Fibroblast of skin of right biceps (primary cell): ENCODE measurements around the gene SLC17A7.
"Not testable (repeated sequence)": the region's sequence is repeated elsewhere in the genome, so short reads cannot be mapped to it uniquely, and the experiment has no call there.

Experiments used
- DNase-seq: peaks from one replicate; pipeline ENCODE4 v3.0.0-alpha.2; 2013

SLC17A7 gene

GRCh38 chr19:49469828-49470614, 28.7 kb upstream of the SLC17A7 start:
- no peak for DNase-seq

GRCh38 chr19:49468746-49469447, 27.6 kb upstream of the SLC17A7 start:
- peak; percentile 56 for DNase-seq

GRCh38 chr19:49468199-49468598, 26.9 kb upstream of the SLC17A7 start:
- no peak for DNase-seq

GRCh38 chr19:49465371-49465770, 24.0 kb upstream of the SLC17A7 start:
- DNase-seq = no peak

GRCh38 chr19:49463960-49464740, 22.8 kb upstream of the SLC17A7 start:
- DNase-seq = no peak

GRCh38 chr19:49462492-49462891, 21.2 kb upstream of the SLC17A7 start:
- no peak for DNase-seq

- no peak for DNase-seq
Measured at GRCh38 chr19:49461656-49462055, 20.3 kb upstream of the SLC17A7 start.

GRCh38 chr19:49461130-49461529, 19.8 kb upstream of the SLC17A7 start:
- not testable (repeated sequence) for DNase-seq

- DNase-seq = no peak
Measured at GRCh38 chr19:49459388-49459787, 18.1 kb upstream of the SLC17A7 start.

- DNase-seq = no peak
Measured at GRCh38 chr19:49458567-49458903, 17.2 kb upstream of the SLC17A7 start.

- DNase-seq = no peak
Measured at GRCh38 chr19:49456326-49456725, 15.0 kb upstream of the SLC17A7 start.

- no peak for DNase-seq
Measured at GRCh38 chr19:49455773-49456172, 14.4 kb upstream of the SLC17A7 start.

- DNase-seq = no peak
Measured at GRCh38 chr19:49453757-49454240, 12.5 kb upstream of the SLC17A7 start.

GRCh38 chr19:49453013-49453756, 11.9 kb upstream of the SLC17A7 start, which contains the start of gene ALDH16A1:
TSS of gene ALDH16A1 (plus strand) at chr19:49453225. CDS start at chr19:49453332, 107 bp downstream.
- DNase-seq = peak; percentile 98

- DNase-seq = peak; percentile 100
Measured at GRCh38 chr19:49451430-49452181, 10.3 kb upstream of the SLC17A7 start, which contains the start of gene PIH1D1. TSS of gene PIH1D1 (minus strand) at chr19:49451814. CDS start at chr19:49451574, 240 bp downstream.

- no peak for DNase-seq
Measured at GRCh38 chr19:49450405-49450804, 9.1 kb upstream of the SLC17A7 start.

GRCh38 chr19:49448432-49448786, 7.1 kb upstream of the SLC17A7 start:
- no peak for DNase-seq

- peak; percentile 57 for DNase-seq
Measured at GRCh38 chr19:49447485-49448431, 6.4 kb upstream of the SLC17A7 start.

GRCh38 chr19:49445997-49446396, 4.7 kb upstream of the SLC17A7 start:
- DNase-seq = no peak

- not testable (repeated sequence) for DNase-seq
Measured at GRCh38 chr19:49444100-49444700, 2.9 kb upstream of the SLC17A7 start.
